HEK293 (cell line): ENCODE measurements around the gene SLK.

Experiments used
- GLI4 ChIP-seq: fragments of 450-650 bp; formaldehyde crosslinking; IDR thresholded peaks from 2 replicates; pipeline ENCODE4 v1.5.1; 2016; ENCODE audit warnings: missing biosample characterization, missing genetic modification characterization
- KLF1 ChIP-seq: fragments of 450-650 bp; formaldehyde crosslinking; IDR thresholded peaks from 2 replicates; pipeline ENCODE4 v1.5.1; 2016; ENCODE audit warnings: missing biosample characterization, missing genetic modification characterization
- OSR2 ChIP-seq: fragments of 450-650 bp; formaldehyde crosslinking; IDR thresholded peaks from 2 replicates; pipeline ENCODE4 v1.5.1; 2016; ENCODE audit warnings: missing biosample characterization, missing genetic modification characterization
- OVOL3 ChIP-seq: fragments of 450-650 bp; formaldehyde crosslinking; IDR thresholded peaks from 2 replicates; pipeline ENCODE4 v1.5.1; 2016; ENCODE audit warnings: missing biosample characterization, missing genetic modification characterization
- SCRT2 ChIP-seq: fragments of 450-650 bp; formaldehyde crosslinking; IDR thresholded peaks from 2 replicates; pipeline ENCODE4 v1.5.1; 2016; ENCODE audit warnings: missing biosample characterization, missing genetic modification characterization
- ZBTB17 ChIP-seq: fragments of 450-650 bp; formaldehyde crosslinking; IDR thresholded peaks from 2 replicates; pipeline ENCODE4 v1.5.1; 2016; ENCODE audit warnings: missing biosample characterization, missing genetic modification characterization
- ZNF175 ChIP-seq: fragments of 450-650 bp; formaldehyde crosslinking; IDR thresholded peaks from 2 replicates; pipeline ENCODE4 v1.5.1; 2016; ENCODE audit warnings: missing biosample characterization, missing genetic modification characterization
- ZNF248 ChIP-seq: fragments of 450-650 bp; formaldehyde crosslinking; IDR thresholded peaks from 2 replicates; pipeline ENCODE4 v1.5.1; 2017; ENCODE audit warnings: missing biosample characterization, missing genetic modification characterization
- ZNF26 ChIP-seq: fragments of 450-650 bp; formaldehyde crosslinking; IDR thresholded peaks from 2 replicates; pipeline ENCODE4 v1.5.1; 2016; ENCODE audit warnings: missing biosample characterization, missing genetic modification characterization
- ZNF311 ChIP-seq: fragments of 450-650 bp; formaldehyde crosslinking; IDR thresholded peaks from 2 replicates; pipeline ENCODE4 v1.5.1; 2017; ENCODE audit warnings: missing biosample characterization, missing genetic modification characterization, borderline replicate concordance
- ZNF354C ChIP-seq: fragments of 450-650 bp; formaldehyde crosslinking; IDR thresholded peaks from 2 replicates; pipeline ENCODE4 v1.5.1; 2016; ENCODE audit warnings: missing biosample characterization, missing genetic modification characterization, low read depth, borderline replicate concordance
- ZNF501 ChIP-seq: fragments of 450-650 bp; formaldehyde crosslinking; IDR thresholded peaks from 2 replicates; pipeline ENCODE4 v1.5.1; 2016; ENCODE audit warnings: missing biosample characterization, missing genetic modification characterization
- ZNF518A ChIP-seq: fragments of 450-650 bp; formaldehyde crosslinking; conservative IDR thresholded peaks from 2 replicates; pipeline ENCODE4 v1.5.1; 2016; ENCODE audit warnings: low read depth, missing biosample characterization, missing genetic modification characterization
- ZNF549 ChIP-seq: fragments of 450-650 bp; IDR thresholded peaks from 2 replicates; pipeline ENCODE4 v1.5.1; 2018; ENCODE audit warnings: missing biosample characterization, missing genetic modification characterization, mild to moderate bottlenecking, inconsistent platforms, moderate library complexity
- ZNF585B ChIP-seq: fragments of 450-650 bp; formaldehyde crosslinking; IDR thresholded peaks from 2 replicates; pipeline ENCODE4 v1.5.1; 2016; ENCODE audit warnings: missing biosample characterization, missing genetic modification characterization
- ZNF624 ChIP-seq: fragments of 450-650 bp; formaldehyde crosslinking; IDR thresholded peaks from 2 replicates; pipeline ENCODE4 v1.5.1; 2017; ENCODE audit warnings: missing biosample characterization, missing genetic modification characterization
- ZNF629 ChIP-seq: fragments of 450-650 bp; formaldehyde crosslinking; IDR thresholded peaks from 2 replicates; pipeline ENCODE4 v1.5.1; 2017; ENCODE audit warnings: missing biosample characterization, missing genetic modification characterization
- ZNF660 ChIP-seq: fragments of 450-650 bp; IDR thresholded peaks from 2 replicates; pipeline ENCODE4 v1.5.1; 2018; ENCODE audit warnings: missing biosample characterization, mild to moderate bottlenecking, missing genetic modification characterization
- ZNF677 ChIP-seq: fragments of 450-650 bp; IDR thresholded peaks from 2 replicates; pipeline ENCODE4 v1.5.0; 2018; ENCODE audit warnings: missing biosample characterization, mild to moderate bottlenecking, missing genetic modification characterization, moderate library complexity
- ZNF768 ChIP-seq: fragments of 450-650 bp; formaldehyde crosslinking; IDR thresholded peaks from 2 replicates; pipeline ENCODE4 v1.5.1; 2018; ENCODE audit warnings: missing biosample characterization, mild to moderate bottlenecking, missing genetic modification characterization
- ZNF777 ChIP-seq: fragments of 450-650 bp; formaldehyde crosslinking; IDR thresholded peaks from 2 replicates; pipeline ENCODE4 v1.5.1; 2017; ENCODE audit warnings: missing biosample characterization, missing genetic modification characterization, borderline replicate concordance
- ZNF791 ChIP-seq: fragments of 450-650 bp; formaldehyde crosslinking; IDR thresholded peaks from 2 replicates; pipeline ENCODE4 v1.5.1; 2016; ENCODE audit warnings: missing biosample characterization, missing genetic modification characterization
- TF ChIP-seq, protein P1 (sequence below): fragments of 450-650 bp; formaldehyde crosslinking; IDR thresholded peaks from 2 replicates; pipeline ENCODE4 v1.5.1; 2016; ENCODE audit warnings: missing biosample characterization, missing genetic modification characterization
- TF ChIP-seq, protein P2 (sequence below): fragments of 450-650 bp; formaldehyde crosslinking; IDR thresholded peaks from 2 replicates; pipeline ENCODE4 v1.5.1; 2016; ENCODE audit warnings: missing biosample characterization, missing genetic modification characterization, borderline replicate concordance
- TF ChIP-seq, protein P3 (sequence below): fragments of 450-650 bp; formaldehyde crosslinking; IDR thresholded peaks from 2 replicates; pipeline ENCODE4 v1.5.1; 2016; ENCODE audit warnings: missing biosample characterization, missing genetic modification characterization, low read depth

SLK gene

GRCh38 chr10:104076743-104077160 is 109.8 kb downstream of the SLK start (continued):
- TF ChIP-seq, protein P1, sequence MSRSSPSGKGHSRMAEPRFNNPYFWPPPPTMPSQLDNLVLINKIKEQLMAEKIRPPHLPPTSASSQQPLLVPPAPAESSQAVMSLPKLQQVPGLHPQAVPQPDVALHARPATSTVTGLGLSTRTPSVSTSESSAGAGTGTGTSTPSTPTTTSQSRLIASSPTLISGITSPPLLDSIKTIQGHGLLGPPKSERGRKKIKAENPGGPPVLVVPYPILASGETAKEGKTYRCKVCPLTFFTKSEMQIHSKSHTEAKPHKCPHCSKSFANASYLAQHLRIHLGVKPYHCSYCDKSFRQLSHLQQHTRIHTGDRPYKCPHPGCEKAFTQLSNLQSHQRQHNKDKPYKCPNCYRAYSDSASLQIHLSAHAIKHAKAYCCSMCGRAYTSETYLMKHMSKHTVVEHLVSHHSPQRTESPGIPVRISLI (tag by site-specific recombination), result no peak
- TF ChIP-seq GLI4 (no peak), OVOL3 (tag by site-specific recombination) (0 out of 2 replicates have a peak, but pooled peaks have one; percentile 48), ZNF175 (tag by site-specific recombination) (no peak), ZBTB17 (tag by site-specific recombination) (peak; percentile 57; the same call in 1 of the 2 replicates), ZNF768 (no peak), ZNF549 (tag by site-specific recombination) (no peak), ZNF501 (peak; percentile 74; the same call in 1 of the 2 replicates), ZNF624 (no peak), ZNF585B (tag by site-specific recombination) (no peak), OSR2 (tag by site-specific recombination) (peak; percentile 94), ZNF354C (tag by site-specific recombination) (no peak), ZNF777 (no peak), ZNF791 (no peak), ZNF26 (tag by site-specific recombination) (no peak), KLF1 (no peak), ZNF248 (no peak), ZNF660 (tag by site-specific recombination) (peak; percentile 54; the same call in 1 of the 2 replicates), ZNF518A (tag by site-specific recombination) (no peak), ZNF677 (tag by site-specific recombination) (no peak), ZNF311 (no peak), SCRT2 (tag by site-specific recombination) (peak; percentile 88), ZNF629 (tag by site-specific recombination) (peak; percentile 45; the same call in 1 of the 2 replicates)
- TF ChIP-seq, protein P2, sequence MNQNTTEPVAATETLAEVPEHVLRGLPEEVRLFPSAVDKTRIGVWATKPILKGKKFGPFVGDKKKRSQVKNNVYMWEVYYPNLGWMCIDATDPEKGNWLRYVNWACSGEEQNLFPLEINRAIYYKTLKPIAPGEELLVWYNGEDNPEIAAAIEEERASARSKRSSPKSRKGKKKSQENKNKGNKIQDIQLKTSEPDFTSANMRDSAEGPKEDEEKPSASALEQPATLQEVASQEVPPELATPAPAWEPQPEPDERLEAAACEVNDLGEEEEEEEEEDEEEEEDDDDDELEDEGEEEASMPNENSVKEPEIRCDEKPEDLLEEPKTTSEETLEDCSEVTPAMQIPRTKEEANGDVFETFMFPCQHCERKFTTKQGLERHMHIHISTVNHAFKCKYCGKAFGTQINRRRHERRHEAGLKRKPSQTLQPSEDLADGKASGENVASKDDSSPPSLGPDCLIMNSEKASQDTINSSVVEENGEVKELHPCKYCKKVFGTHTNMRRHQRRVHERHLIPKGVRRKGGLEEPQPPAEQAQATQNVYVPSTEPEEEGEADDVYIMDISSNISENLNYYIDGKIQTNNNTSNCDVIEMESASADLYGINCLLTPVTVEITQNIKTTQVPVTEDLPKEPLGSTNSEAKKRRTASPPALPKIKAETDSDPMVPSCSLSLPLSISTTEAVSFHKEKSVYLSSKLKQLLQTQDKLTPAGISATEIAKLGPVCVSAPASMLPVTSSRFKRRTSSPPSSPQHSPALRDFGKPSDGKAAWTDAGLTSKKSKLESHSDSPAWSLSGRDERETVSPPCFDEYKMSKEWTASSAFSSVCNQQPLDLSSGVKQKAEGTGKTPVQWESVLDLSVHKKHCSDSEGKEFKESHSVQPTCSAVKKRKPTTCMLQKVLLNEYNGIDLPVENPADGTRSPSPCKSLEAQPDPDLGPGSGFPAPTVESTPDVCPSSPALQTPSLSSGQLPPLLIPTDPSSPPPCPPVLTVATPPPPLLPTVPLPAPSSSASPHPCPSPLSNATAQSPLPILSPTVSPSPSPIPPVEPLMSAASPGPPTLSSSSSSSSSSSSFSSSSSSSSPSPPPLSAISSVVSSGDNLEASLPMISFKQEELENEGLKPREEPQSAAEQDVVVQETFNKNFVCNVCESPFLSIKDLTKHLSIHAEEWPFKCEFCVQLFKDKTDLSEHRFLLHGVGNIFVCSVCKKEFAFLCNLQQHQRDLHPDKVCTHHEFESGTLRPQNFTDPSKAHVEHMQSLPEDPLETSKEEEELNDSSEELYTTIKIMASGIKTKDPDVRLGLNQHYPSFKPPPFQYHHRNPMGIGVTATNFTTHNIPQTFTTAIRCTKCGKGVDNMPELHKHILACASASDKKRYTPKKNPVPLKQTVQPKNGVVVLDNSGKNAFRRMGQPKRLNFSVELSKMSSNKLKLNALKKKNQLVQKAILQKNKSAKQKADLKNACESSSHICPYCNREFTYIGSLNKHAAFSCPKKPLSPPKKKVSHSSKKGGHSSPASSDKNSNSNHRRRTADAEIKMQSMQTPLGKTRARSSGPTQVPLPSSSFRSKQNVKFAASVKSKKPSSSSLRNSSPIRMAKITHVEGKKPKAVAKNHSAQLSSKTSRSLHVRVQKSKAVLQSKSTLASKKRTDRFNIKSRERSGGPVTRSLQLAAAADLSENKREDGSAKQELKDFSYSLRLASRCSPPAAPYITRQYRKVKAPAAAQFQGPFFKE (tag by site-specific recombination), result no peak
- TF ChIP-seq, protein P3, sequence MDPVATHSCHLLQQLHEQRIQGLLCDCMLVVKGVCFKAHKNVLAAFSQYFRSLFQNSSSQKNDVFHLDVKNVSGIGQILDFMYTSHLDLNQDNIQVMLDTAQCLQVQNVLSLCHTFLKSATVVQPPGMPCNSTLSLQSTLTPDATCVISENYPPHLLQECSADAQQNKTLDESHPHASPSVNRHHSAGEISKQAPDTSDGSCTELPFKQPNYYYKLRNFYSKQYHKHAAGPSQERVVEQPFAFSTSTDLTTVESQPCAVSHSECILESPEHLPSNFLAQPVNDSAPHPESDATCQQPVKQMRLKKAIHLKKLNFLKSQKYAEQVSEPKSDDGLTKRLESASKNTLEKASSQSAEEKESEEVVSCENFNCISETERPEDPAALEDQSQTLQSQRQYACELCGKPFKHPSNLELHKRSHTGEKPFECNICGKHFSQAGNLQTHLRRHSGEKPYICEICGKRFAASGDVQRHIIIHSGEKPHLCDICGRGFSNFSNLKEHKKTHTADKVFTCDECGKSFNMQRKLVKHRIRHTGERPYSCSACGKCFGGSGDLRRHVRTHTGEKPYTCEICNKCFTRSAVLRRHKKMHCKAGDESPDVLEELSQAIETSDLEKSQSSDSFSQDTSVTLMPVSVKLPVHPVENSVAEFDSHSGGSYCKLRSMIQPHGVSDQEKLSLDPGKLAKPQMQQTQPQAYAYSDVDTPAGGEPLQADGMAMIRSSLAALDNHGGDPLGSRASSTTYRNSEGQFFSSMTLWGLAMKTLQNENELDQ (tag by site-specific recombination), result no peak
